Glomerular visceral epithelial cell (primary cell): Measurements from ENCODE around the gene ABCF1.

Experiments
- DNase-seq: peaks from one replicate; pipeline ENCODE4 v3.0.0-alpha.2; 2016; ENCODE audit errors: extremely low spot score

Gene ABCF1

DNA sequence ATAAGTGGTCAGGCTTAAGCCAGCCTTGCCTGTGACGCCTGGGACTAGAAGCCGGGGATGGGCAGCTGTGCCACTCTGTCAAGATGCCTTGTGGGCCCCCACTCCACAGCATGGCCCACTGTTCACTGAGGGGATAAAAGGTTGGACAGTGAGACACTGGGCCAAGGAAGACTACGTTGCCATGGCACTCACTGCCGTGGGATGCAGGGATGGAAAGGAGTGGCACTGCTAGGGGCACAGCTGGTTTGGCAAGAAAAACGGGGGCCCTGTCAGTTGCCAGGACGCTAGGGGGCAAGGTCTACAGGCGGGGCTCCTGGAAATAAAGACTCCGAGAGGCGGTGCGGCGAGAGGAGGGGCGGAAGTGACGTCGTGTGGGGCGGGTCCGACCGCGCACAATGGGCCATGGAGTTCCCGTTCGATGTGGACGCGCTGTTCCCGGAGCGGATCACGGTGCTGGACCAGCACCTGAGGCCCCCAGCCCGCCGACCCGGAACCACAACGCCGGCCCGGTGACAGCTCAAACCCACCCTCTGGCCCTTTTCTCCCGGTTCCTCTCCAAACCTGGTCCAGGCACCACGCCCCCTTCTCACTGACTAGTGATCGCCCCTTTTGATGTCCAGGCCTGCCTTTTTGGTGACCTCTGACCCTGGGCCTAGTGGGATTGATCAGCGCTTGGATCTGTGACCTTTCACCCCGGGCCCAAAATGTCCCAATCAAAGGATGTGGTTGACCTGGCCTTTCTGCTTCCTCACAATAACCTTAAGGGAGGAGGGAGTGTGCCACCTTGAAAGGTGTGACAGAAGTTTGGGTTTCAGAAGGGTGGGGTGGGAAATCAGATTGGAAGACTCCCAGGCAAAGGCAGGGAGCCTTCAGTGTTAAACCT, 55.5 kb downstream of the ABCF1 start, which contains the start of gene ATAT1:
TSS of gene ATAT1 (plus strand) at position 391 of the 883 bp plus-strand sequence.
- peak; percentile 79 for DNase-seq

DNA sequence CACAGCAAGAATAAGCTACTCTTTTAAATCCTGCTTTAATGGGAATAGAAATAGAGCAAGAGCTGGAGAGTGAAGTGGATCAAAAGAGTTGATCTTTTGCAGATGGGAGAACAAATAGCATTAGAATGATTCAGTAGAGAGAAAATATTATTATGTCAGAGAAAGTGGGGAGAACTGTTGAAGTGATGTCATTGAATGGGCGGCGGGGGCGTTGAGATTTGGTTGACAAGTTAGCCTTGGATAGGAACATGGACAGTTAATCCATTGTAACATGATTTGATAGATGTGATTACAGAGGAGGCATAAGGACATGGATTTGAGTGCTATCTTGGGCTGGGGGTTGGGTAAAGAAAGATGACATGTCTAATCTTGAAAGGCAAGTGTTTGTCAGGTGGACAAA, 64.6 kb downstream of the ABCF1 start:
- DNase-seq = no peak

DNA sequence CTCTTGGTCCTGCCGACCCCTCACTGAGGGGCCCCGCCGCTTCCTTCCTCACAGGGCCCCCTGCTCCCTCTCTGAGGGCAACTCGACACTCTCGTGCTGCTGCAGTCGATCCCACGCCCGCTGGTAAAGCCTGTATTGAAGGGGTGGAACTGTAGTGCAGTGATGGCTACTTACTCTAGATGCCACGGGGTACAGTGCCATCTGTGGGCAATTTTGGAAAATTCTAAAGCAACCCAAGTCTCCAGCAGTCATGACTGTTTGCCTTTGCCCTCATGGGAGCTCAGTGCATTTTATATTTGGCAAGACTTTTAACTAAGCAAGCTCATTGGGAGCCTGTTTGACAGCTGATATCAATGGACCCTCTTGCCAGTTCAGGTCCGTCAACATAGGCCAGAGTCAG, 69.2 kb downstream of the ABCF1 start:
- no peak for DNase-seq

DNA sequence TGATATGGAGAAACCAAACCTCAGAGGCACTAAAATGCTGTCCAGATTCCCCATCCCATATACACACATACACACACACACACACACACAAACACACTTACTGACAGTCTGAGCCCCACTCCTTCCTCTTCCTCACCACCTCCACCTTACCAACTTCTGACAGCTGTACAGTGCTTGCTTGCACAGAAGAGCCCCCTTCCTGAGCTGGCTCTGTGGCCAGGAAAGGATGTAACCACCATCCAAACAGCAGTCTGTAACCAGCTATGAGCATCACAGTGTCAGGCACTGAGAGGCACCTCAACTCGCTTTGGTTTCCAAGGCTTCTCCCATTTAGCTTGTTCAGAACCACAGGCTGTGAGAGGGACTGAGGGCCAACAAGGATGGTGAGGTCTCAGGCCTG, 69.8 kb downstream of the ABCF1 start:
- no peak for DNase-seq
